GM23248 (cell line): ENCODE results near the gene SPATA46.

Source experiments
- EZH2 ChIP-seq: fragments of 200-600 bp; sonication (generic); IDR thresholded peaks from 2 replicates; pipeline ENCODE4 v1.6.1; 2018; ENCODE audit warnings: antibody characterized with exemption, mild to moderate bottlenecking; ENCODE audit not compliant: insufficient read depth, poor library complexity, severe bottlenecking
- EZH2phosphoT487 ChIP-seq: fragments of 200-600 bp; sonication (generic); IDR thresholded peaks from 2 replicates; pipeline ENCODE4 v1.6.1; 2018; ENCODE audit warnings: antibody characterized with exemption, moderate library complexity, mild to moderate bottlenecking, low read depth; ENCODE audit not compliant: insufficient read depth

GRCh38 chr1:162360874-162361260 lies 15.8 kb downstream of the SPATA46 start:
- TF ChIP-seq EZH2 (no peak), EZH2phosphoT487 (no peak)
